ENCODE measurements around the gene ARL8A.
"Not testable (repeated sequence)": the region's sequence is repeated elsewhere in the genome, so short reads cannot be mapped to it uniquely, and the experiment has no call there.

The ARL8A gene

DNA sequence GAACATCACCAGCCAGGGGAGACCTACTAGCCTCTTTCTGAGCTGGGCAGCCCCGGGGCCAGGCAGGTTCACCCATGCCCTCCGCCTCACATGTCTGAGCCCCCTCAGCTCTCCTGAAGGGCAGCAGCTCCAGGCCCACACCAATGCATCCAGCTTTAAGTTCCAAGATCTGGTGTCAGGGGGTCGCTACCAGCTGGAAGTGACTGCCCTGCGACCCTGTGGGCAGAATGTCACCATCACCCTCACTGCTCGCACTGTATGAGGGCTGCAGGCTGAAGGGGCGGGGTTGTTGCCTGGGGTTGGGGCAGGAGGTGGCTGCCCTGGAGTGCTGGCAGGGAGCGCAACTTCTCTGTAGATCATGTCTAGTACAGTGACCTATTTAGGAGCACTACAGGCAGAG, 24.3 kb upstream of the ARL8A start:
- H3K4me3 ChIP-seq (ENCODE audit: low read length): no peak overlapping the region
- no peaks in the 10 kb centered on the region for H3K9me3 ChIP-seq (ENCODE audit: insufficient read depth, low read depth, low read length)
- H3K27me3 ChIP-seq (ENCODE audit: insufficient read depth, low read length): no peaks in the 10 kb centered on the region
- H3K9ac ChIP-seq (ENCODE audit: low read depth, low read length): no peak overlapping the region
- no peak overlapping the region for H3K27ac ChIP-seq (ENCODE audit: low read length)
- no peaks in the 10 kb centered on the region for H3K36me3 ChIP-seq (ENCODE audit: insufficient read depth, low read depth, low read length)
- no peaks in the 10 kb centered on the region; the same call in 1 of the 2 replicates for H3K4me1 ChIP-seq (ENCODE audit: insufficient read depth, low read length)

DNA sequence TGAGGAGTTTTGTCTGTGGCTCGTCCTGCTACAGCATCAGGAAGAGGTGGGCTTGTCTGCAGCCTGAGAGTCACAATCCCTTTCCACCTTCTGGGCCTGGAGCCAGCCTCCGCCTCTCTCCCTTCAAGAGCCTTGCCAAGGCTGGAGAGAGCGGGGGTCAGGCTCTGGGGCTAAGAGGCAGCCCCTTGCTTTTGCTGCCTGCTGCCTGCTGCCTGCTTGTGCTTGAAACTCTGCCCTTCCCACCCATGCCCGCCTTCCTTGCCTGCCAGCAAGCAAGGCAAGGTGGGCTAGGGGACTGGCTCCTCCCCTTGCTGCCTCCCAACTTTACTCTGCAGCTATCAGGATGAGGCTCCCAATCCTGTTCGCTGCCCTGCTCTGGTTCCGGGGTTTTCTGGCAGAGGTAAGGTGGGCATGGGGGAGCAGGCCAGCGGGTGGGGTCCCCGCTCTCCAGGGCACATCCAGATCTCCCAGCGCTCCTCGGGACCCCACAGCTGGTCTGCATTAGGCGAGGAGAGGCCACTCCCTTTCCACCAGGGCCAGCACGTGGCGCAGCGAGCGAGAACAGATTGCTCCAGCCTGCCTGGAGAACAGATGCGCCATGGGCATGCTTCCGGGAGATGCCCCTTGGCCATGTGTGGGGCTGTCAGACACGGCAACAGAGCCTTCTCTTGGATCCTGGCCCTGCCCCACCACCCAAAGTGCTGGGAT, 23.3 kb upstream of the ARL8A start:
- Histone ChIP-seq H3K9ac (ENCODE audit: low read depth, low read length) (no peak overlapping the region), H3K27ac (ENCODE audit: low read length) (no peak overlapping the region), H3K4me3 (ENCODE audit: low read length) (no peak overlapping the region), H3K4me1 (ENCODE audit: insufficient read depth, low read length) (no peaks in the 10 kb centered on the region; the same call in 1 of the 2 replicates), H3K9me3 (ENCODE audit: insufficient read depth, low read depth, low read length) (no peaks in the 10 kb centered on the region), H3K27me3 (ENCODE audit: insufficient read depth, low read length) (no peaks in the 10 kb centered on the region), H3K36me3 (ENCODE audit: insufficient read depth, low read depth, low read length) (no peaks in the 10 kb centered on the region)

DNA sequence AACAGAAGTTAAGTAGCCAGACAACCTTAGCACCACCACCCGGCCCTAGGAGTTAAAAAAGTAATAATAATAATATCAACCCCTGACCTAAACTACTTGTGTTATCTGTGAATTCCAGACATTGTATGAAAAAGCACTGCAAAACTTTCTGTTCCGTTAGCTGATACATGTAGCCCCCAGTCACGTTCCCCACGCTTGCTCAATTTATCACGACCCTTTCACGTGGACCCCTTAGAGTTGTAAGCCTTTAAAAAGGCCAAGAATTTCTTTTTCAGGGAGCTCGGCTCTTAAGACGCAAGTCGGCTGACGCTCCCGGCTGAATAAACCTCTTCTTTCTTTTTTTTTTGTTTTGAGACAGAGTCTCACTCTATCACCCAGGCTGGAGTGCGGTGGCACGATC, 22.5 kb upstream of the ARL8A start:
- not testable (repeated sequence) for H3K36me3 ChIP-seq (ENCODE audit: insufficient read depth, low read depth, low read length); H3K27me3 ChIP-seq (ENCODE audit: insufficient read depth, low read length); H3K27ac ChIP-seq (ENCODE audit: low read length); H3K4me1 ChIP-seq (ENCODE audit: insufficient read depth, low read length); H3K9me3 ChIP-seq (ENCODE audit: insufficient read depth, low read depth, low read length); H3K4me3 ChIP-seq (ENCODE audit: low read length); H3K9ac ChIP-seq (ENCODE audit: low read depth, low read length)

DNA sequence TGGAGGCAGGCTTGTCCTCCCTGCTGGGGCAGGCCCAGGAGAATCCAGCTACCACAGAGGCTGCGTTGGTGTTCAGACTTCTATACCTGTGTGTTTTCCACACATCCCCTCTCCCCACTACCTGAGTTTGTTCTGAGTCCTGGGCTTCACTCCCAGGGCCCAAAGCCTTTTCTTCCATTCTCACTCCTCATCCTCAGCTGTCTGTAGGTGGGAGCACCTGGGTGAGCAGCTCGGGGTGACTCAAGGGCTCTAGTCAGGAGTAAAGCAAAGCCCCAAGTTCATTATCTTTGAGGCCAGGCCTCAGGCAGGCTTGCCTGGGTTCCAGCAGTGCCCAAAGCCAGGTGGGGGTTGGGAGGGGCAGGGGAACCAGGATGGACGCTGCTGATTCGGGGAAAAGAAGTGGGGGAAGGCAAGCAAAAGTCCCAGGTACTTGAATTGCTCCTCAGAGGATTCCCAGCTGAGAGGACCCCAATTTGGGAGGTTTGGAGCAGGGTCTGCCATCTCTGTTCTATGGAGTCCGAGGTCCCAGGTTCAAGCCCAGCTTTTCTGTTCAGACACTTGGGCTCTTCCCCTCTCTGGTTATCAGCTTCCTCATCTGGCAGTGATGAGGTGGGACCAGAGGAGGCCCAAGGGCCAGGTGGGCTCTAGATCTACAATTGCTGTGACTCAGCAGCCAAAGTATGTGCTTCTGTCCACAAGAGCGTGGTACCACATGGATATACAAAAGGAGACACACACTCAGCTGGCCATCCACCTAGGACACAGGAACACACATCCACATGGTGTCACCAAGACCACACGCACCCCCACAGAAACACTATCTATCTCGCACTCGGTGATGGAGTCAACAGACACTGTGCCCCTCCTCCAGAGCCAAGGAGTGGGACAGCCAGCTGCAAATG, 21.7 kb upstream of the ARL8A start:
- no peak overlapping the region for H3K27ac ChIP-seq (ENCODE audit: low read length)
- H3K36me3 ChIP-seq (ENCODE audit: insufficient read depth, low read depth, low read length): no peaks in the 10 kb centered on the region
- H3K4me3 ChIP-seq (ENCODE audit: low read length): no peak overlapping the region
- H3K9me3 ChIP-seq (ENCODE audit: insufficient read depth, low read depth, low read length): no peaks in the 10 kb centered on the region
- H3K4me1 ChIP-seq (ENCODE audit: insufficient read depth, low read length): no peaks in the 10 kb centered on the region; the same call in 1 of the 2 replicates
- no peaks in the 10 kb centered on the region for H3K27me3 ChIP-seq (ENCODE audit: insufficient read depth, low read length)
- no peak overlapping the region for H3K9ac ChIP-seq (ENCODE audit: low read depth, low read length)

DNA sequence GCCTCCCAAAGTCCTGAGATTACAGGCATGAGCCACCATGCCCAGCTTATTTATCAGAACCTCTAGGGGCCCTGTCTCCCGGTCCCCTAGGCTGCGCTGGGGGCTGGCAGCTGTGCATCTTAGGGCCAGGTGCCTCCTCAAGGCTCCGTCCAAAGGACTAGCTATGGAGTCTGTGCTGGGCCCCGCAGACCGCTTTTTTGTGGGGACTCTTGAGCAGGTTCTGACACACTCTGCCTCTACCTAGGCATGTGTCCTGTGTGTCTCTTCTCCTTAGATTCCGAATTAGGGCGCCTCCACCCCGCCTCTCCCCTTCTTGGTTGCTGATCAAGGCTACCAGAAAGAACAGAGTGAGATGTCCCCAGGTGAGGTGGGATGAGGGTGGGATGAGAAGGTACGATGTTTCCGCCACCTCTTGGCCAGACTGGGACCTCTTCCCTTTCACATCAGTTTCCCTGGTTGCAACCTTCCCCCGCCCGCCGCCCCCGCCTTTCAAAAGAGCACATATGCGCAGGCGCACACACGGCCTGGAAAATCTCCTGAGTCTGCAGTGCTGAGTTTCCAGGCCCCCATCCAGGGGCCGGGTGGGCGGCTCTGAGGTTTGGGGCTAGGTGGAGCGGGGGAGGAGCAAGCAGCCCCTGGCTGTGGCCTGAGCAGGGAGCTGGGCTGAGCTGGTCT, 20.9 kb upstream of the ARL8A start:
- Histone ChIP-seq H3K4me3 (ENCODE audit: low read length) (no peak overlapping the region), H3K4me1 (ENCODE audit: insufficient read depth, low read length) (no peaks in the 10 kb centered on the region; the same call in 1 of the 2 replicates), H3K9ac (ENCODE audit: low read depth, low read length) (no peak overlapping the region), H3K27ac (ENCODE audit: low read length) (no peak overlapping the region), H3K36me3 (ENCODE audit: insufficient read depth, low read depth, low read length) (no peaks in the 10 kb centered on the region), H3K9me3 (ENCODE audit: insufficient read depth, low read depth, low read length) (no peaks in the 10 kb centered on the region), H3K27me3 (ENCODE audit: insufficient read depth, low read length) (no peaks in the 10 kb centered on the region)

DNA sequence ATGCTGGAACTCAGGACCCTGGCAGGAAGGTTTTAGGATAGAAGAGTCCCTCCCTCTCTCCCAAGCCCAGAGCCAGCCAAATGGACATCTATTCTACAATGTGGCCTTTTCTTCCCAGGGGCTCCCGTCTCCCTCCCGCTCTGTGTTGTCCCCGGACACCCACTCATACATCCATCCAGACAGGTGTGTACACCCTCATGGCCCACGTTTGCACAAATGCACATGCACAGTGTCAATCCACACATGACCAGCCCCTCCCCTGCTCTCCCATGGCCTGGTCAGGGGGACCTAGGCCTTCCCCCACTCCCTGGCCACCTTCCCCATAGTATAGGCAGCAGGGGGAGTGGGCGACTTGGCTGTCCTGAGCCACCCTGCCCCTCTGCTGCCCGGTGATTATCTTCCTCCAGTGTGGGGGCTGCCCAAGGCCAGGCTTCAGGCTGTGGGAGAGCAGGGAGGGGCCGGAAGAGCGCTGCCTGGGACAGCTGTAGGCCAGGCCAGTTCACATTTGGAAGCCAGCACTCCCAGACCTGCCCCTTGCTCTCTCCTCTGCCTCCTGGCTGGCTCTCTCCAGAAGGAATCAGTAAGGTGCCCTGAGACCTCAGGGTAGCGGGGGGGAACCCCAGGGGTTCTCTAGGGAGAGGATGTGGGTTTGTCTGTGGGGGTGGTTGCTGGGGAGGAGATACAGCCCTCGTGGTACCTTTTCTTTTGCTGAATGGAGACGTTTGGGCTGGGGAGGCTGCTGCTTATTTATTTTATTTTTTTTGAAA, 19.9 kb upstream of the ARL8A start:
- Histone ChIP-seq H3K9ac (ENCODE audit: low read depth, low read length) (no peak overlapping the region), H3K4me3 (ENCODE audit: low read length) (no peak overlapping the region), H3K27ac (ENCODE audit: low read length) (no peak overlapping the region), H3K9me3 (ENCODE audit: insufficient read depth, low read depth, low read length) (no peaks in the 10 kb centered on the region), H3K27me3 (ENCODE audit: insufficient read depth, low read length) (no peaks in the 10 kb centered on the region), H3K36me3 (ENCODE audit: insufficient read depth, low read depth, low read length) (no peaks in the 10 kb centered on the region), H3K4me1 (ENCODE audit: insufficient read depth, low read length) (no peaks in the 10 kb centered on the region; the same call in 1 of the 2 replicates)

DNA sequence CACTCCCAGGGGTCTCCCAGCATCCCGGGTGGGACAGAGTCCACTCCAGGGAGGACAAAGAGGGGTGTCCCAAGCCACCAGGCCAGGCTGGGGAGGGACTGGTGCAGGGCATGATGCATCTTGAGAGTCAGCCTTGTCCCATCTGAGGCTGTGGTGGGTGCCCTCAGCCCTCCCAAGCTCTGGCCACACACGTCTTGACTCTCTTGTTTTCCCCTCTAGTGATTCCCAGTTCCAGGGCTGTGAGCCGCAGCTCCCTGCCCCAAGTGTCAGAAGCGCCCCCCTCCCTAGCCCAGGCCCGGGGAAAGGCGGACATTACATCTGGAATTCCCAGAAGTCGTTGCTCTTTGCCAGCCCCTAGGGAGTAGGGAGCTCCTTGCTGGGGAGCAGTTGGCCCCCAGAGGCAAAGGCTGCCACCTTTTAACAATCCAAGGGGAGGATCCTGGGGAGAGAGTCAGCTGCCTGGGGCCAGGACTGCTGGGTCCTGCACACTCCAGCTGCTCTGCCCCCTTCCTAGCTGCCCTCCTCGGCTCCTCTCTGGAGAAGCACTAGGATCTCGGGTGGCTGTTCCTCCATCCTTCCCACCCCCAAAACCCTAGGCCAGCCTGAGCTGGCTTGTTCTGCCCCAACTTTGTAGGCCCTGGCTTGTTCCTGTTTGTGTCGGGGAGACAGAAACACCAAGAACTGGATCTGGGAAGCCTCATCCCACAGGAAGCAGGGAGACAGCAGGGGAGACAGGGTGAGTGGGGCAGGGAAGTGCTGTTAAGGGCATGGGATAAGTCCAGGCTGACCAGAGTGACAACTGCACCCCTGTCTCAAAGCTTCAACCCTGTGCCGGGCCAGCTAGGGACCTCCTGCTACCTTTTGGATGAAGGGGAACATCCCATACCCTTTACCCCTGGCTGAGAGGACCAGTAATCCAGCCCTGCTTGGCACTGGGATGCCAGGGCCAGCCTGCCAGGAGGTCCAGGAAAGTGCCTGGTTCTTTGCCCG, 19.0 kb upstream of the ARL8A start:
- H3K4me1 ChIP-seq (ENCODE audit: insufficient read depth, low read length): no peaks in the 10 kb centered on the region; the same call in 1 of the 2 replicates
- no peaks in the 10 kb centered on the region for H3K36me3 ChIP-seq (ENCODE audit: insufficient read depth, low read depth, low read length)
- H3K27me3 ChIP-seq (ENCODE audit: insufficient read depth, low read length): no peaks in the 10 kb centered on the region
- no peaks in the 10 kb centered on the region for H3K9me3 ChIP-seq (ENCODE audit: insufficient read depth, low read depth, low read length)
- H3K4me3 ChIP-seq (ENCODE audit: low read length): no peak overlapping the region
- H3K27ac ChIP-seq (ENCODE audit: low read length): no peak overlapping the region
- H3K9ac ChIP-seq (ENCODE audit: low read depth, low read length): no peak overlapping the region

DNA sequence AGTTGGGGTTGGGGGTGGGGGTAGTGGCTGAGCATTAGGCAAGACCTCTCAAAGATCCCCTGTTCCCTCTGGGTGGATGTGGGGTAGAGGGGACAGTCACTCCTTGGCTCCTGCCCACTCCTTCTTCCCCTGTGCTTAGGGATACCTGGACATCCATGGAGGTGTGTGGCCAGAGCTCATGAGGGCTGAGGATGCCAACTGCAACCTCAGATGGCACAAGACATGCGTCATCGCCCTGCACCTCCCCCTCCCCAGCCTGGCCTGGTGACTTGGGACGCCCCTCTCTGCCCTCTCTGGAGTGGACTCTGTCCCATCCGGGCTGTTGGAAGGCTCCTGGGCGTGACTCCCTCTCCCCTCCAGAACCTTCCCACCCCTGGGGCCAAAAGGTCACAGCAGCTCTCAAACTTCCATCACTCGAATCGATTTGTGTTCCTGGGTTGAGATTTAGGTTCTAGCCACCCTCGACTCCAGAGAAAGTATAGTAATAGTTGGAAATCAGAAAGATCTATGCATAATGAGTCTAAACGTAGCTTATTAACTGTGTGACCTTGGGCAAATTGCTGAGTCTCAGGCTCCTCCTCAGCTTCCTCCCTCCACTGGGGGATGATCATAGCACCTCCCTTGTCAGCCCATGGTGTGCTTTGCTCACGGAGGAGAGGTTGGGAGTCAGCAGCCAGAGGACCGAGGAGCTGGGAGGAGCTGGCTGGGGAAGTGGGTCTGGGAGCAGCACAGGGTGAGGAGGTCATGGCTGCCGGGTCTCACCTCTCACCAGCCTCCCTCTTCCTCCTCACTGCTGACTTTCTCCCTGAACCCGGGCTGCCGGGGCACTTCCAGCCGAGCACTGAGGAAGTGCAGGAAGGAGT, 18.1 kb upstream of the ARL8A start:
- Histone ChIP-seq H3K36me3 (ENCODE audit: insufficient read depth, low read depth, low read length) (no peaks in the 10 kb centered on the region), H3K27ac (ENCODE audit: low read length) (no peak overlapping the region), H3K27me3 (ENCODE audit: insufficient read depth, low read length) (no peaks in the 10 kb centered on the region), H3K9me3 (ENCODE audit: insufficient read depth, low read depth, low read length) (no peaks in the 10 kb centered on the region), H3K4me1 (ENCODE audit: insufficient read depth, low read length) (no peaks in the 10 kb centered on the region; the same call in 1 of the 2 replicates), H3K9ac (ENCODE audit: low read depth, low read length) (no peak overlapping the region), H3K4me3 (ENCODE audit: low read length) (no peak overlapping the region)

DNA sequence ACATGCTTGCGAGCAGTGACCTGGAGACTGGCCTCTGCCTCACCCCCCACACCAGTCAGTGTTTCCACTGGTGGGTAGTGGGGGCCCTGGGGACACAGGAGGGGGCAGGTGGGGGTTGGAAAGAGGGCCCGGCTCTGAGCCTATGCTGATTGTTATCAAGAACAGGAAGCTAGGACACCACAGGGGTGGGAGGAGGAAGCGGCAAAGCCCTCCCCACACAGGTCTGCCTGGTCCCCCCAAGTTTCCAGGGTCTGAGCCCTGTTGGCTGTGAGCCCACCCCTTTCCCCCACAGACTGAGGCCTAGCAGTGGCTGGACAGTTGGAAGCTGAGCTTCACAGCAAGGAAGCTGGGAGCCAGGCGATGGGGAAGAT, 17.5 kb upstream of the ARL8A start:
- Histone ChIP-seq H3K27ac (ENCODE audit: low read length) (no peak overlapping the region), H3K36me3 (ENCODE audit: insufficient read depth, low read depth, low read length) (no peaks in the 10 kb centered on the region), H3K27me3 (ENCODE audit: insufficient read depth, low read length) (no peaks in the 10 kb centered on the region), H3K9me3 (ENCODE audit: insufficient read depth, low read depth, low read length) (no peaks in the 10 kb centered on the region), H3K9ac (ENCODE audit: low read depth, low read length) (no peak overlapping the region), H3K4me3 (ENCODE audit: low read length) (no peak overlapping the region), H3K4me1 (ENCODE audit: insufficient read depth, low read length) (no peaks in the 10 kb centered on the region; the same call in 1 of the 2 replicates)

Data from iPS-20b (cell line).